Measurements from ENCODE around the gene PGLYRP3.

PGLYRP3 gene

GRCh38 chr1:153251988-153252387, 60.8 kb downstream of the PGLYRP3 start:
- no peak for DNase-seq

DNA sequence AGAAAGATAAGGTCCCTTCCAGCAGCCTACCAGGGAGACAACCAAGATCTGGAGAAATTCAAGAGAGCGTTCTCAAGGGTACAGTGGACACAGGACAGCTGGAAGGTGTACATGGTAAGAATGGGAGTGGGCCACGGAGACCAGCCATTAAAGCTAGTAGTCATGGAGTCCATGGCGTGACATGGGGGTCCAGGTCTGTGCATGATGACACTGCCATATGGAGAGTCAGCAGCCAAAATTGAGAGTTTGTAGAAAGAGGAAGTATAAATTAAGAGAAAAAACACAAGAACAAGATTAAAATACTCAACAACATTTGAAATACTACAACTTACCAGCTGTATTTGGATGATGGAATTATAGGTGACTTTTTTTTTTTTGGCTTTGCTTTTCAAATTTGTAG, 61.2 kb downstream of the PGLYRP3 start:
- no peak for DNase-seq

DNA sequence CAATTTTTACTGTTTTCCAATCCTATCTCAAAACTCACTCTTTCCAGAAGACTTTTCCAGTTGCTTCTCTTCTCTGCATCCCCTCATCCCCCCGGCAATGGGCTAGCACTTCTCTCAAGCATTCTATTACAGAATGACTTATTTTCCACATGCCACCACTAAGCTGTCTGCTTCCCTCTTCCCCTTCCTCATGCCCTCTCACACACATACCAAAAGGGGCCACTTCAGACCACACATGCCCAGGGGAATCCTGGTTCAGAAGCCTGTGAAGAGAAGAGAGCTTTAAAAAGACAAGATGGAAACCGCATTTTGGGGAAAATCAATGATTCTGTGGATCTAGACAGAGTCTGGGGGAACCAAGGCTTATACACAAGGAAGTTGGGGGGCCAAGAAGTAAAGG, 61.7 kb downstream of the PGLYRP3 start:
- no peak for DNase-seq

DNA sequence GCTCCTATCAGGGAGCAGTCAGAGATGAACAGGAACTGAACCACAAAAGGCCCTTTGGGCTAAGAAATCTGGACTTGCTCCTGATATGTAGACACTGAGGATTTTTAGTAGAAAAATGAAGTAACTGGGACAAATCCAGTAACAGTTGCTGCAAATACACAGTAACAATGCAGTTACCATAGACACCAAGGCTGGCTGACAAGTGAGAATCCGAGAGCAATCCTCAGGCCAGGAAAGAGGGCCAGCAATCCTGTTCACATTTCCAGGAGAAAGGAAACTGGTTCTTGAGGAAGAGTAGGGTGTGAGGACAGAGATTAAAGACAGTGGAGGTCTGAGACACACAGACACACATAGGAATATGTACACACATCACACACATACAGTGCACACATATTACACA, 62.6 kb downstream of the PGLYRP3 start:
- DNase-seq: no peak

DNA sequence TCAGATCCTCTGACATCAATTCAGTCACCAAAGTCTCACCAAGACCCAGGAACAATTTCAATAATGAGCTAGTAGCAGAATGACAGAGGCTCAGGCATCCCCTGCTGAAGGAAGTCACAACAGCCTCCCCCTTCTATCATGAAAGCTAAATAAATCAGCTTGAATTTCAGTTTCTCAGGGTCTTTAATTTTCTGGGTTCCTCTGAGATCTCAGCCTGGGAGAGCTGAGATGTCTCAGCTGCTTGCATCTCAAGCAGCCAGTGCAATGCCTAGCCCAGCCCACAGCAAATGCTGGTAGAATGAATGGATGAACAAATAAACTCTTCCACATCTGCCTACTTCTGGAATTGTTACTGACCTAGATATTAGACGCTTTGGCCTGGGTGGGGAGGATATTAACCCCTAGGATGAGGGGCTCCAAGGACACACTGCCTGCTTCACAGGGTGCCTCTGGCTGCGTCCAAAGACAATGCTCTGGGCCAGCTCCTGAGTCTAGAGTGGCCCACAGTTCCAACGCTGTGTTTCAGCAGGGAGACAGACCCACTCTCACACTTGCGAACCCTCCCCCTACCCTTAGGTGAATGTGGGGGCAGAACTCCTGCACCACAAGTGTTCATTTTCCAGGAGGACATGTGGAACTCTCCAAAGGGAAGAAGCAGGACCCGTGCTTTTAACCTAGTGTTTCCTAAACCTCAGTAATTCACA, 64.4 kb downstream of the PGLYRP3 start:
- no peak for DNase-seq

Measured in suppressor macrophage treated with lipopolysaccharide for 4 hours (primary cell).